DMS79 treated with DMSO at 0.1 percent for 48 hours (cell line): ENCODE measurements around the gene HEXIM2.
A peak's percentile ranks its signal among the peaks of the same experiment; 100 is the strongest.
"Not testable (repeated sequence)": the region's sequence is repeated elsewhere in the genome, so short reads cannot be mapped to it uniquely, and the experiment has no call there.

ENCODE experiments used
- DNase-seq: peaks from one replicate; lab custom pipeline; 2025; lab: John Stamatoyannopoulos, UW

HEXIM2 gene, protein sequence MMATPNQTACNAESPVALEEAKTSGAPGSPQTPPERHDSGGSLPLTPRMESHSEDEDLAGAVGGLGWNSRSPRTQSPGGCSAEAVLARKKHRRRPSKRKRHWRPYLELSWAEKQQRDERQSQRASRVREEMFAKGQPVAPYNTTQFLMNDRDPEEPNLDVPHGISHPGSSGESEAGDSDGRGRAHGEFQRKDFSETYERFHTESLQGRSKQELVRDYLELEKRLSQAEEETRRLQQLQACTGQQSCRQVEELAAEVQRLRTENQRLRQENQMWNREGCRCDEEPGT

DNA sequence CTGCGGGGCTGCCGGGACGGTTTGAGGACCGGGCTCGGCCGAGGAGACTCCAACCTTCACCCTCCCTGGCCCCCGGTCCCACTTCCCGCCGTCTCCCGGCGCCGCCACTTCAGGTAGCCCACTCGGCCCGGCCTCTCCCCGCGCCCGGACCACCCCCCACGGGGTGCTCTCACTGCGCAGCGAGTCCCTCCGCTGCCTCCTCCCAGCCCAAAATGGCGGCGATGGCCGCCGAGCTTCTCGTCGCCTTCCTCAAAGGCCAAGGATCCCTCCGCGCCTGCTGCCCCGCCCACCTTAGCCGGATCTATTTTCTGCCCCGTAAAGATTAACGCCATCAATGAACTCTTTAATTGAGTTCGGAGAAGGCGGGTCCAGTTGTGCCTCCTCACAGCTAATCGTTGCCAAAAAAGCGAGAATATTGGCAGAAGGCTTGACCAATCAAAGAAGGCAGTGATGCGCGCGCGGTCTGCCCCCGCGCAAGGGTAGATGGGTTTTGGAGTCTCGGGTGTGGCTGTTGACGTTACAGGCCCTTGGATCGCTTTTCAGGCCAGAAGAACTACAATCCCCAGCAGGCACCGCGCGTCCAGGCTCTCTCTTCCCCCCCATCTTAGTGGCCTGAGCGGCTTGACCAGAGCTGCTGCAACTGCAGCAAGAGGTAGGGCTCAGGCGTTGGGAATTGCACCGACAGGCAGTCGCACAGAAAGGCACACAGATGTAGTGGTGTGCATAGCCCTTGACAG lies at the start of gene HEXIM2:
TSS of gene HEXIM2 (plus strand) at position 588 of the 737 bp plus-strand sequence. CDS start 919 bp downstream, outside the sequence.
- DNase-seq, result peak; percentile 99

DNA sequence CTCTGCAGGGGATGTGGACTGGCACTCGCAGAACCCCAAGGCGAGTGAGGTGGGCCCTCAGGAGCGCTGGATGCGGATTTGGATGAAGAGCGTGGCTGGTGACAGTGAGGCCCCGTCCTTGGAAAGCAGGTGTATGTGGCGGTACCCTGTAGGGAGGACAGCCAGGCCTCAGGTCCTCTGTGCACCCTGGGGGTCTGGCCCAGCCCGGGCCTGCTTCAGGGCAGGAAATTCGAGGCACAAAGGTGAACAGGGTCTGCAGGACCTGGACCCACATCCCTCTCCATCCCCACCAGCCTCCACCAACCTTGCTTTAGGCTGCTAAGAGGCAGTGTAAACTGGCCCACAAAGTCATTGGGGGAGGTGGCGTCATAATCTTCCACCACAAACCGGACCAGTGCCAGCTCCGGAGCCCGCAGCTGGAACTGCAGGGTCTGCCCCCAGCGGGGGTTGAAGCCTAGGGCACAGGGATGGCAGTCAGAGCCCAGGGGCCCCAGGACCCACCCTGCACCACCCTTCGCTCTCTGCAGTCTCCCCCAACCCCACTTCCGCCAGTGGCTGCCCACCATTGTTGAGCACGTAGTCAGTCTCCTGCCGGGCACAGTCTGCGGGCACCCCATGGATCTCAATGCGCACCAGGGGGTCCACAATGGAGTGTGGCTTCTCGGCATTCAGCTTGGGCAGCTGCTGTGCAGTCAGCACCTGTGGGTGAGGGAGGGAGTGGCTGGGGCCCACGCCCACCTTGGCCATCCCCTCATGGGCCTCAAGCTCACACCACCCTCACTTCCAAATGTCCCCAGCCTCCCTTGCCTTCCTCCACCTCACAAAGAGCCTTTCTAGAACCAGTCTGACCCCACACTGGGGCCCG lies 48.9 kb upstream of the HEXIM2 start:
- DNase-seq, result no peak

DNA sequence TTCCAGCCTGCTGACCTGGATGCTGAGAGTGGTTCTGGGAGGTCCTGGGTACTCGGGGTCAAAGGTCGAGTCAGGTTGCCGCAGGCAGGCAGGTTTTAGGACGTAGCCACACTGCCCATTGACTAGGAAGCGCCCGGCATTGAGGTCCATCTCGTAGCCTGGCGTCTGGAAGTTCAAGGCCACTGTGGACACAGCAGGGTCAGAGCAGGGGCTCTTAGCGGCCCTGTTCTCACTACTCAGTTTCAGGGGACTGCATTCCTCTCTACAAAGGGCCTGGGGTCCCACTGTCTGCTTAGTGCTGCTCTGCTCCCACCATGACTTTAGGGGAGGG lies 48.3 kb upstream of the HEXIM2 start:
- DNase-seq, result no peak

DNA sequence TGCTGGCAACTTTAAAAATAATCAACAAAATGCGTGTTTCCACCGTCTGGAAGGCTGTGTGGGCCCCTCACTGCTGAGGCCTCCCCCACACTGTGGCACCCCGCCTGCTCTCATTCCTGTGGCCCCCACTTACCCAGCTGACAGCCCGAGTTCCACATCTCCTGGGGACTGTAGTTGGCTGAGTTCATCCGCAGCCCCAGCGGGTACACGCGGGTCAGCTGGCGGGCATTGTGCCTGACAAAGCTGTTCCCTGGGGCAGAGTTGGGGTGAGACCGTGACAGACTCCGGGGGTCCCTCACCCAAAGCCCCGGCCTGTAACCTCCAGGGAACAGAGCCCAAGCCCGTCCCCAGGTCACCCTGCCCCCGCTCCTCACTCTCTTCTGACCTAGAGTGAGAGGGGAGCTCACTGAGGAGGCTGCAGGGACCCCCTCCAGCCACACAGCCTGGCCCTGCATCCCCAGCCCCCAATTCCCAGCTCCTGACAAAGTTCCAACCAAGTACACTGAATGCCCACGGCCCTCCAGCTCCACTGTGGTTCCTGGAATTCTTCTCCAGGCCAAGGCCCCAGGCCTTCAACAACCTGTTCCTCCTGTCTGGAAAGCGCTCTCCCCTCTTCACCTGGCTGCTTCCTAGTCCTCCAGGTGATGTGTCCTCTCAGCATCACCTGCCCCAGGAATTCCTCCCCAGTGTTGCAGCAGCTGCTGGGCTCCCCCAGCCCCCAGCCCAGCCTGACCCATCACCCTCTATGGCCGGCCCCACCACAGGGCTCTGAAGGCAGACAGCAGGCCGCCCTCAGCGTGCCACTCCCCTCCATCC lies 47.4 kb upstream of the HEXIM2 start:
- no peak for DNase-seq

DNA sequence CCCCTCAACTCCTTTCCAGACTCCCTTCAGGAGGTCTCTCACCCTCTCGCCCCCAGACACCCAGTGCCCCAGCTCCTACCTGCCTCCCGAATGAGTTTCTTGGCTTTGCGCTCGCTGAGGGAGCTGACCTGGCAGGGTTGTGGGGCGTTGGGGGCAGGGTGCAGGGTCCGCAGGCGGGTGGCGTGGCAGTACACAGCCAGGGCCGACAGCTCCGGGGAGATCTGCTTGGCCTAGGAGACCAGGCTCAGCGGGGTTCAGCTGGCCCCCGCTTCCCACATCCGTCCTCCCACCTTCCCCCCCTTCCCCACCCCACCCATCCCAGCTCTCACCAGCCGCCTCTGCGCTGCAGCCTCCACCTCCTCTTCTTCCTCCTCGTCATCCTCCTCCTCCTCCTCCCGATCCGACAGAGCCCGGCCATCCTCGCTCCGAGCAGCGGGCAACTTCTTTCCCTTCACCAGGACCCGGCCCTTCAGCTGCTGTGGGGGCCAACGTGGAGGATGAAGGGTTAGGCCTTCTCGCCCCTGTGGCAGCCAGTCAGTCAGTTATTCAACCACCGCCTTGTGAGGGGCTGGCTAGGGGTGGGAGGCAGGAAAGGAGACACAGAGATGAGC lies 46.6 kb upstream of the HEXIM2 start:
- DNase-seq, result no peak

DNA sequence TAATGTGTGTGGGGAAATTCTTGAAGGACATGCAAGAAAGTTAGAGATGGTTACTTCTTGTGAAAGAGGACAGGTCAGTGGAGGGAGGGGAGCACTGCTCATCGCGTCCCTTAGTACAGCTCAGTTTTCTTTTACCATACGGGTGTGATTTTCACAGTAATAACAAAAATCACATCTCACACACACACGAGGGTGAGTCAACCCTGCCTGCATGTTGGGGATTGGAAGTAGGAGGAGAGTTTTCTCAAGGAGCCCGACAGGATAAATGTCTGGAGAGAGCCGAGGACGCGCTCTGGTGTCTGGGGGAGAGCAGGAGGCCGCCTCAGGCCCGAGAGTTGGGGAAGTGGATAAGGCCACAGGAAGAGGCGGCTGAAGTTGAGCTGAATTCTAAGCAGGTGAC lies 45.8 kb upstream of the HEXIM2 start:
- no peak for DNase-seq

DNA sequence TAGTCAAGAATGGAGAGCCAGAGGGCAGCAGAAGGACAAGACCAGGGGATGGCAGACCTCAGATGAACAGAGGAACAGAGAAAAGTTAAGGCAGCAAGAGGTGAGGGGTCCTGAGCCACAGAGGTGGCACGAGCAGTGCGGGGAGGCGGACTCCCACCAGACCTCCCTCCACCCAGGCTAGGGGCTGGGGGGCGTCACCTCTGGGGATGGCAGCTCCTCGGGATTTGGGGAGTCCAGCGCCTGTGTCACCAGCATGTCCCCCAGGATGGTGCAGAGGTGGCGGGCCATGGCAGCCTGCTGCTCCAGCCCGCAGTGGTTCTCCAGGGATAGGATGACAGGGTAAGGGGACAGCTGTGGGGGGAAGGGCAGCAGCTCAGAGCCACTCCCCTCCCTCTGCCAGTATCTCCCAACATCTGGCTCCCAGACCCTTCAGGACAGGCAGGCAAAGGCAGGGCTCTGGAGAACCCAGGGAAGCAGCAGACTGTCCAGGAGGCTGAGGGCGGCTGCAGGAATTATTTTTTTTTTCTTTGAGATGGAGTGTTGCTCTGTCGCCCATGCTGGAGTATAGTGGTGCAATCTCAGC lies 45.1 kb upstream of the HEXIM2 start:
- no peak for DNase-seq

DNA sequence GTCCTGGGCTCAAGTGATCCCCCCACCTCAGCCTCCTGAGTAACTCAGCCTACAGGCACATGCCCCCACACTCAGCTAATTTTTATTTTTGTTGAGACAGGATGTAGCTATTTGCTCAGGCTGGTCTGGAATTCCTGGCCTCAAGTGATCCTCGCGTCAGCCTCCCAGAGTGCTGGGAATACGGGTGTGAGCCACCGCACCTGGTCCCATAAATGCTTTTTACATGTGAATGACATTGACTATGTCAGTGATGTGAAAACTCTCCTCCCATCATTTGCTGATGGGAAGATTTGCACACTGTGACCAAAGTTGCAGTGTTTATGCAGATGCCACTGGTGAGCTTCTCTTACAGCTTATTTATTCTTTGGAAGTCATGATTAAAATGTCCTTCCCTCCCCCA lies 44.3 kb upstream of the HEXIM2 start:
- no peak for DNase-seq

DNA sequence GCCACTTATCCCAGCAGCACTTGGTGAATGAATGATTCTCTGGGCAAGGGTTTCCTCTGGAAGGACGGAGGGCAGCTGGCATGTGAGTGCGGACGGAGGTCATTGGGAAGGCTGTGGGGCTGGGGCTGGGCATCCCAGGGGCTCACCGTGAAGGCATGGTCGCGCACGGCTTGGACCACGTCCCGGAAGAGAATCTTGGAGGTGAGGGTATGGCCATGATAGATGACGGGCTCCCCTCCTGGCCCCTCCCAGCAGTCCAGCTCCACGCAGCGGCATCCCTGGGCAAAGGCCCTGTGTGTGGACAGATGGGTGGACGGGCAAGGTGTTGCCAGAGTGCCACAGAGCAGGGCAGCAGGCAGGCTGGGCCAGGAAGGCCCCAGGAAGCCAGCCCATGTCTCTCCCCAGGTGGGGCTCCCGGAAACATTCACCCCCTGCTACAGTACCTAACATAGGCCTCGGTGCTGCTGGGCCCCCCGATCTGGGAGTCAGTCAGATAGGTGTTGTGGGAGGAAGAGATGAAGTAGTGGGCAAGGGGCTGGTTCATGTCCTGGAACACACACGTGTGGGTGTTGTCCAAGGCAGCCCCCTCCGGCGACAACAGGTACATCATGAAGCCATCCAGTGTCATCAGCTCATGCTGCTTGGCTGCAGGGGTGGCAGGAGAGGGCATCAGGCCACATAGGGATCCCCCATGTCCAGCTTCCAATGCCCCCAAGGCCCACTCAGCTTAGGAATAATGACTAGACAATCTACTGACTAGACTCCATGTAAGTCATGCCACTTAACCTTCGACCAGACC lies 43.6 kb upstream of the HEXIM2 start:
- no peak for DNase-seq

DNA sequence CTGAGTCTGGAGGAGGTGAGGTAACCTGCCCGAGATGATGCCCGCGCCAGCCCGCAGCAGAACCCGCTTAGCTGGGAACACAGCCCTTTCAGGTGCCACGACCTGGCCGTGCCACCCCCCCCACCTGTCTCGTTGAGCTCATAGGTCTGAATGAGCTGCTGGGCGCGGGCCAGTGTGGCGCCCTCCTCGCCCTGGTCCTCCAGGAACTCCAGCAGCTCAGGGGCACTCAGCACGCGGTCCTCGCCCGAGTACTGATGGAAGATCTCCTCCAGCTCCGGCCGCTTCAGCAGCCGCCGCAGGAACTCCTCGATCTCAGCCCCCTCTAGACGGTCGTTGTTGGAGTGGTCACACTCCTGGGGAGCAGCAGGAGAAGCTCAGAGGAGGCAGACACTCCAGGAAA lies 43.0 kb upstream of the HEXIM2 start:
- DNase-seq, result no peak

DNA sequence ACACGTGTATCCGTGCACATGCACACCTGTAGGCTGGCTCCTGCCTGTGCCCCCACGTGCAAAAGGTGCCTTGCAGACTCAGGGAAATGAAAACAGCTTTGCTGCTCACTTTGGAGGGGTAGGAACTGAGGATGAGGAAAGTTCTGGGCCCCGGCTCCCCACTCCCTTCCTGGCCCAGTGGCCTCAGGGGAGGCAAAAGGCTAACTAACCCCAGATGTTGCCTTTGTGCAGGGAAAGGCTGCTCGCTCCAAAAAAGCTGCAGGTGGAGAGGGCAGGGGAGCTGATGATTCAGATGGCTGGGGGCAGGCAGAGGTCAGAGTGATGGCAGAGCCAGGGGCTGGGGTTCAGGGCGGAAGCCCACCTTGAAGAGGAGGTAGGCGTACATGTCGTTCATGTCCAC lies 41.7 kb upstream of the HEXIM2 start:
- DNase-seq, result no peak

DNA sequence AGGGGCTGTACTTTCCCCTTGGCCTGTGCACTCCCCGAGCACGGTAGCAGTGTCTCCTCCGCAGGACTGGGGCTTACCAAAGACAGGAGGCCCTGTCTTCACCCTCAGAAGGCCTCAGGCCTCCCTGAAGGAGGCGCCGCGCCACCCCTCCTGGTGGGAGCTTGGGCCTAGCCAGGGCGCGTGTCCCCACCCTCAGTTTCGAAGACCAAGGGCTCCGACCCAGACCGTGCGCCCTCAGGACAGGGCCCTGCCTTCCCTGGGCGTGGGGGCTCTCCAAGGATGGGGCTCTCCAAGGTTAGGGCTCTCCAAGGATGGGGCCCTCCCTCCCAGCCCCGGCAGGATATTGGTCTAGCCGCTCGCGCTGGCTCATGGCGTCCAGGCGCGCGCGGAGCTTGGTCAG lies 41.1 kb upstream of the HEXIM2 start:
- no peak for DNase-seq

DNA sequence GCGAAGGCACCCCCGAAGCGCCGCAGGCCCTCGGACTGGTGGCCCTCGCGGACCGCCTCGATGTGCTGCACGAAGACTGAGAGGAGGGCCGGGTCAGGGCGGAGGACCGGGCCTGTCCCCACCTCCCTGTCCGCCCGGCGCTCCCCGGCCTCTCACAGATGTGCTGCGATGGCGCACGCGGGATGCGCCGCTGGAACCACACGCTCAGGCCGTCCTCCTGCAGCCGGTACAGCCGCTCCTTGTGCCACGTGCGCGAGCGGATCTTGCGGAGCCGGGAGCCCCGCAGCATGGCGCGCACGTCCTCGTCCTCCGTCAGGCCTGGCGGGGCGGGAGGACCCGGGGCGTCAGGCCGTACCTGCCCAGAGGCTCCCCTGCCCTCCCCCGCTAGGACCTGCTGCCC lies 40.6 kb upstream of the HEXIM2 start:
- DNase-seq, result no peak

DNA sequence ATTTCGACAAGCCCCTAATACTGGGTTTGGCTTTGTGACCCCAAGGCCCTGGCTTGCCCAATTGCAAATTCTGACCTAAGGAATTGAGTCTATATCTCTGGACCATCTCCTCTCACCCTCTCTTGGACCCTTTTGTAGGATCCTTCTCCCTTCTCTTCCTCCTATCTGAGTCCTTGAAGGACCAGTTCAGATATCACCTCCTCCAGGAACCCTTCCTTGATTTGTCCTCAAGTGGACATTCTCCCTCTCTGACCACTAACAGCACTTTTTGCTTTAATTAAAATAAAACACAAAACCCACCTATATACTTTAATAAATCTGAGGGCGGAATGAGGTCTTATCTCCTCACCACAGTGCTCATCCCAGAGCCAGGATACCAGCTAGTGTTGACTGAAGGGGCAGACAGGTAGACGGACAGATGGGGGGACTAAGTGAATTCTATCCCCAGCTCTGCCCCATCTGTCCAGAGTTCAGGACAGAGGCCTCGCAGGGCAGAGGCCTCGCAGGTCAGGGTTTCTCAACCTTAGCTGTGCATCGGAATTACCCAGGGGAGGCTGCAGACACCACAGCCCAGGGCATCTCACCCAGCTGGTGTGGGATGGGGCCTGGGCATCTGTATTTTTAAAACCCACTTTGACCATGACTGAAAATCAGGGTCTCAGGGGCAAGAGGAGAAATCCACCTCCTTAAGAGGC lies 38.5 kb upstream of the HEXIM2 start:
- DNase-seq, result no peak

DNA sequence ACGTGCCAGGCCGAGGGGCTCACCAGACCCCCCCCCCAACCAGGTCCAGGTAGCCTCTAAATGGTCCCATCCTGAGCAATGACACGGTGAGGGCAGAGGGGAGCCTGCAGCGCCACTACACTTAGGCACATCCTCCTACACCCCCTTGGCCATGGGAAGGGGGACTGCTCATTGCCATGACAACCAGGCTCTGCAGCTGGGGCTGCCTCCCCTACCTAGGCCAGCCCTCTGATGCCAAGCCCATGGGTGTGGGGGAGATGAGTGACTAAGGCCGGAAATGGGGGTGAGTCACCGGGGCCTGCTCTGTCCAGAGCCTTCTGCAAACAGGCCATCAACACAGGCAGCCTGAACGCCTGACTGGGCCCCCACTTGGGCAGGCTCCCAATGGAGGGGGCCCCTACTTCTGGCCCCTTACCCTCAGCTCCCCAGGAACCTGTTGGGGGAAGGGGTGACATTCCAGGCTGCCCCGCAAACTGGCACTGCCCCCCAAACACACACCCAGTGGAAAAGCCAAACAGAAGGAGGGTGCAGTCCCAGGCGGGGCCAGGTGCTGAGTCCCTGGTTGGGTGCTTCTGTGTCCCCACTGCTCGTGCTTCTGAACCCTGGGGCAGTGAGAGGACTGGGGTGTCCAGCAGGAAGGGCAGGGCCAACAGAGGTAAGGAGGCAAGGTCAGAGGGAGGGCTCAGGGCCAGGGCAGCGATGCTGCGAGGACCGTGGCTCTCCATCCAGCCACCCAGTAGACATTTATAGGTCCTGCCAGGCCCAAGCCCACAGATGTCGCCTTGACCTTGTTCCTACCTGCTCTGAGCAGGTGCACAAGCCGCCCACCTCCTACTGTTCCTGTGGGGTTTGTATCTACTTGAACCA lies 37.5 kb upstream of the HEXIM2 start:
- no peak for DNase-seq

DNA sequence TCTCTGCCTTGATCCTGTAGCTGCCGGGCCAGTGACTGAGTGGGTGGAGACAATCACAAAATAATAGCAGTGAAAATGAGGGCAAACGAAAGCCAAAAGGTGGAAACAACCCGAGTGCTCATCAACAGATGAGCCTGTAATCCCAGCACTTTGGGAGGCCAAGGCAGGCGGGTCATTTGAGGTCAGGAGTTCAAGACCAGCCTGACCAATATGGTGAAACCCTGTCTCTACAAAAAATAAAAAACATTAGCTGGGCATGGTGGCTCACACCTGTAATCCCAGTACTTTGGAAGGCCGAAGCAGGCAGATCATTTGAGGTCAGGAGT lies 36.9 kb upstream of the HEXIM2 start:
- not testable (repeated sequence) for DNase-seq

DNA sequence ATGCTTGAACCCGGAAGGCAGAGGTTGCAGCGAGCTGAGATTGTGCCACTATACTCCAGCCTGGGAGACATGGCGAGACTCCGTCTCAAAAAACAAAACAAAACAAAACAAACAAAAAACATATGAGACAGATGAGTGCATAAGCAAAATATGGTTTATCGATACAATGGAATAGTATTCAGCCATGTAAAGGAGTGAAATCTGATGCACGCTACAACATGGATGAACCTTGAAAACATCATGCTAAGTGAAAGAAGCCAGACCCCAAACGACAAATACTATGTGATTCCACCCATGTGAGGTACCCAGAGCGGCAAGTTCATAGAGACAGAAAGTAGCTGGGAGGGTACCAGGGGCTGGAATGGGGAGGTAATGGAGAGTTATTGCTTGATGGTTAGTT lies 36.2 kb upstream of the HEXIM2 start:
- no peak for DNase-seq

DNA sequence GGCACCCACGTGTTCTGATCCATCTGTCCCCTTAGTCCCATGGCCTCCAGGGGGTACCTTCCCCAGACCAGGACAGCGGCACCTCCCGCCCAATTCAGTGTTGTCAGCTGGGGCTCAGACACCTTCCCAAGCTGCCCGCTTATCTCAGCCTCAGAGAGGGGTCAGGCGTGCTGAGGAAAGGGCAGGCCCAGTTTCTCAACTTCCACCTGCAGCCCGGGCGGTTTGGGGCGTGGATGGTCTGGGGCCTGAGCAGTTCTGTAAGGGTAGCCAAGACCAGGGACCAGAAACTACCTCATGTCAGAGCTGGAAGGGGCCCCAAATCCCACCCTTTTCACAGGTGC lies 34.5 kb upstream of the HEXIM2 start:
- DNase-seq, result no peak
